Spleen (tissue), 7 donors: ENCODE data around the gene ANAPC5.

Experiments used
- POLR2A ChIP-seq, 3 donors: fragments of 450-650 bp; IDR thresholded peaks; one replicate each; pipeline ENCODE4 v1.5.1; 2017; ENCODE audit warnings: antibody characterized with exemption in 3 of 3, mild to moderate bottlenecking in 1 of 3
- TF ChIP-seq, protein P1 (sequence below), 11 experiments: fragments of 200-600 bp in 7 of 11; fragments of 450-650 bp in 4 of 11; sonication (generic) in 4 of 11; IDR thresholded peaks in 8 of 11; conservative IDR thresholded peaks in 3 of 11; 1 replicate in 7 of 11; 2 replicates in 4 of 11; pipeline versions ENCODE4 v1.4.0 to v1.8.0; 2016 to 2021; ENCODE audit warnings: antibody characterized with exemption in 11 of 11, inconsistent platforms in 4 of 11, mild to moderate bottlenecking in 1 of 11
- donor health status: DM: no; HTN: no; CAD: no; lungs with moderate emphysema.
- donor health status: DM: no; HTN: no; CAD: no.
- donor health status: DM: no; HTN: no; CAD: no.

DNA sequence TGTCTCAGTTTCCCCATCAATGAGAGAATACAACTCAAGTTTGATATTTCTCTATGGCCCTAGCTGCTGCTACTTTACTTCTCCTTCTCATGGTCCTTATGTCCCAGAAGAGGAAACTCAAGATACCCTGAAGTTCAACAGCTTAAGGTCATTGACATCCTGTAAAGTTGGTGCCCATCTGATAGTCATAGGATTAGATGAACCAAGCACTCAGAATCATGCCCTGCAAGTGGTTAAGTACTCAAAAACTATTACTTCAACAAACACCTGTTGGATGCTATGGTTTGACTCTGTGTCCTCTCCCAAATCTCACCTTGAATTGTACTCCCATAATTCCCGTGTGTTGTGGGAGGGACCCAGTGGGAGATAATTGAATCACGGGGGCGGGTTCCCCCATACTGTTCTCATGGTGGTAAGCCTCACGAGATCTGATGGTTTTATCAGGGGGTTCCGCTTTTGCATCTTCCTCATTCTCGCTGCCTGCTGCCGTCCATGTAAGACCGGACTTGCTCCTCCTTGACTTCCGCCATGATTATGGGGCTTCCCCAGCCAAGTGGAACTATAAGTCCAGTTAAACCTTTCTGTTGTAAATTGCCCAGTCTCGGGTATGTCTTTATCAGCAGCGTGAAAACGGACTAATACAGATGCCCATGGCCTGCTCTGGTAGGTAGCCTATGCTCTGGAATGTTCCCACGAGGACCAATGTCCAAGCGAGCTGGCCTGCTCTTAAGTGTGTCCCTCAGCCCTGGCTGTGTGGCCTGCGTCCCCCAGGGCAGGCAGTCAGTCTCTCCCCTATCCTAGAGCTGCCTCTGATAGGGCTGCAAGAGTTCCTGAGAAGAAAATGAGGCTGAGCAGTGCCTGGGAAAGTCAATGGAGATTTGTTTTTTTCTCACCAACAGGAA is 73.8 kb downstream of the ANAPC5 start:
- TF ChIP-seq, protein P1, sequence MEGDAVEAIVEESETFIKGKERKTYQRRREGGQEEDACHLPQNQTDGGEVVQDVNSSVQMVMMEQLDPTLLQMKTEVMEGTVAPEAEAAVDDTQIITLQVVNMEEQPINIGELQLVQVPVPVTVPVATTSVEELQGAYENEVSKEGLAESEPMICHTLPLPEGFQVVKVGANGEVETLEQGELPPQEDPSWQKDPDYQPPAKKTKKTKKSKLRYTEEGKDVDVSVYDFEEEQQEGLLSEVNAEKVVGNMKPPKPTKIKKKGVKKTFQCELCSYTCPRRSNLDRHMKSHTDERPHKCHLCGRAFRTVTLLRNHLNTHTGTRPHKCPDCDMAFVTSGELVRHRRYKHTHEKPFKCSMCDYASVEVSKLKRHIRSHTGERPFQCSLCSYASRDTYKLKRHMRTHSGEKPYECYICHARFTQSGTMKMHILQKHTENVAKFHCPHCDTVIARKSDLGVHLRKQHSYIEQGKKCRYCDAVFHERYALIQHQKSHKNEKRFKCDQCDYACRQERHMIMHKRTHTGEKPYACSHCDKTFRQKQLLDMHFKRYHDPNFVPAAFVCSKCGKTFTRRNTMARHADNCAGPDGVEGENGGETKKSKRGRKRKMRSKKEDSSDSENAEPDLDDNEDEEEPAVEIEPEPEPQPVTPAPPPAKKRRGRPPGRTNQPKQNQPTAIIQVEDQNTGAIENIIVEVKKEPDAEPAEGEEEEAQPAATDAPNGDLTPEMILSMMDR (IDR thresholded peaks at IDR 0.05 in 8 of 11, conservative IDR thresholded peaks at IDR 0.05 in 3 of 11): no peak
- TF ChIP-seq POLR2A (IDR thresholded peaks at IDR 0.05): no peak
